Left renal pelvis (tissue), 4 donors: ENCODE data around the gene PRDM15. TPM values are rescaled to one million over a fixed set of nuclear protein-coding genes. Genes with fewer than 3 reads are reported as not detected.

Experiments used
- DNase-seq, 4 donors: peaks; one replicate each; pipeline ENCODE4 v3.0.0-alpha.2; 2013; ENCODE audit warnings: low read depth in 4 of 4, low spot score in 3 of 4
- polyA plus RNA-seq, 4 donors: library from polyadenylated mRNA; unstranded; fragments of 120-200 nt; gene quantifications; one replicate each; pipeline ENCODE4 v1.2.1, GENCODE V29; 2013; ENCODE audit not compliant: insufficient read length in 4 of 4

PRDM15 gene
- polyA plus RNA-seq, 4 donors = 5.7 to 8.0 (median 6.2) TPM

GRCh38 chr21:41847066-41847804, 31.9 kb downstream of the PRDM15 start:
- DNase-seq = no peak

DNA sequence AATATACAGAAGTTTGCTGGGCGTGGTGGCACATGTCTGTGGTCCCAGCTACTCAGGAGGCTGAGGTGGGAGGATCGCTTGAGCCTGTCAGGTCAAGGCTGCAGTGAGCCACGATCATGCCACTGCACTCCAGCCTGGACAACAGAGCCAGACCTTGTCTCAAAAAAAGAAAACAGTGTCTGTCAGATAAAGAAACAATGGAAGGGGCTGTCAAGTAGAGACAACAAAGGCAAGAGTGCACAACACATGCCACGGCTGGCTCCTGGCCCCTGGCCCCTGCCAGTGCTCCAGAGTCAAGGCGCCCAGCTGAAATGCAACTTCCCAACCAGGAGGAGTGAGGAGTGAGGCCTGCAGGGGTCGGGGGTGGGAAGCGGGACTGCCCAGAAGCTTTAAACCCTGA, 32.6 kb downstream of the PRDM15 start:
- DNase-seq = no peak

DNA sequence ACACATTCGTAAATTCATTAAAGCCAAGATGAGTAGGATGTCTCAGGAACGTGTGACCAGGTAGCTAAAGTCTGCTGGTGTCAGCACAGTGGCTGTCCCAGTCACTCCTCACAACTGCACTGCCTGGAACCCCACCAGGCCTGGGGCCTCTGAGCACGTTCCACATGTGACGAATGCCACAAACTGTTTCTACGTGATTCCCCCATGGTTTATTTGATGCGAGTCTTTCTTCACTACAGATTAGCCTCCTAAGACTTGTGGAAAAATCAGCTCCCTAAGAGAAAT, 33.2 kb downstream of the PRDM15 start:
- no peak for DNase-seq

- no peak for DNase-seq
Measured at GRCh38 chr21:41845310-41846032, 33.7 kb downstream of the PRDM15 start.

GRCh38 chr21:41843584-41843983, 35.6 kb downstream of the PRDM15 start:
- no peak for DNase-seq

DNA sequence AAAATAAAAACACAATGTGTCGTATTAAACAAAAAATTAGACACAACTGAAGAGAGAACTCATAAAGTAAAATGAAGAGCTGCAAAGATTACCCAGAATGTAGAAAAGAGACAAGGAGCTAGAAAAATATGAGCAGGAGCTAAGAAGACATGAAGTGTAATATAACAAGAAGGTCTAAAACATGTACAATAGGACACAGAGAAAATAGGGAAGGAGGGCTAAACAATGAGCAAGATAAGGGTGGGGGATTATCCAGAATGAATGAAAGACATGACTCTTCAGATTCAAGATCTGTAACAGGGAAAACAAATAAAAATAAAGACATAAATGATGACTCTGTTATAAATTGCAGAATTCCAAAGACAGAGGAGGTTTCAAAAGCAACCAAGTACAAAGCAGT, 38.3 kb downstream of the PRDM15 start:
- DNase-seq = no peak

GRCh38 chr21:41839387-41840000, 39.6 kb downstream of the PRDM15 start:
- DNase-seq = no peak

DNA sequence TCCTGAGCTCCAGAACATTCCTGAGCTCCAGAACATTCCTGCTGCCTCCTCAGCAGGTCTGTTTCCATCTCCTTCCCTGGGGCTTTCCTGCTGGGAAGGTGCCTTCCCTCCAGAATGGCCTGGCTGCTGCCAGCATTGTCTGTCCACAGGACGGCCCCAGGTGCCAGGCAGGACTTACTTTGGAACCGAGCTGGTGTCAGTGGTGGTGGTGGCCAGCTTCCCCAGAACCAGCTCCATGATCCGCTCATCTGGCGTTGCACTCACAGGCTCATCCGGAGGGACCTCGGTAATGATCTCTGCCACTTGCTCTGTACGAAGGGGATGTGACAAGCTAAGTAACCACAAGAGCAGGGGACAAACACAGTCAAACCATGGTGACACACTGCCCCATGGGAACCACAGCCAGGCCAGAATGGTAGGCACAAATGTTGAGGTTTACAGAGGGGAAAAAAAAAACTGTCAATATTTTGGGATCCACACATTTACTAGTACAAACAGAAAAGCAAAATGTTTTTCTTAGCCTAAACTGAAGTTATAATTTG, 41.3 kb downstream of the PRDM15 start:
- no peak for DNase-seq

DNA sequence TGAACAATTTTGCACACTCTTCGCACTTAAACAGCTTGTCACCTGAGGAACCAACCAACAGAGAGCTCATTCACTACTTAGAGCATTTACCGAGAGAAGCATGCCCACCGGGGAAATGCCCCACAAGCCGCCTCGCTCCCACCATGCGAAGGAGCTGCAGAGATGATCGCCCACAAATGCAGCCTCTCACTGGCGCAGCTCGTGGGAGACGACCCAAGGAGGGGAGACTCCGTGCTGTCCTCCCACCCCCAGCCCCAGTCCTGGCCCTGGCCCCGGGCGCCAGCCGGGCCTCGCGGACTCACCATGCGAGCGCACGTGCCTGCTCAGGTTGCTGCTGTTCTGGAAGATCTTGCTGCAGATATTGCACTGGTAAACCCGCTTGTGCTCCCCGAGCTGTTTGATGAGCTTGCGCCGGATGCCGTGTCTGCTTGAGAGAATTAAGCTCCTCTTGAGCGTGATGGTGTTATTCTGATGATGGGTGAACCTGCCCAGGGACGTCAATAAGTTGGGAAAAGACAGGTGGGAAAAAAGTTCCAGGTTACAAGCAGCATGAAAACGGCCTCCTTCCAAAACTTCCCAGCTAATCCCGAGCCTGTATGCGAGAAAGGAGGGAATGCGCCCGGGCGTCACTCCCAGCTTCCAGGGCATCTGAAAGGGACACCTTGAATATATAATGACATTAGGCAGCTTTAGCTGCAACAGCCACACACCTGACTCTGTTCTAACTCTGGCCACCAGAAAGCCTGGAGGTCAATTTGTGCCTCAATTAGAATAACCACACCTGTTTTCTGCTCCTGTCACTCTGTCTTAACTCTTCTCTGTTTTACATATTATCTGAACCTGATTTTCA, 42.8 kb downstream of the PRDM15 start:
- no peak for DNase-seq

- DNase-seq = no peak
Measured at GRCh38 chr21:41835711-41836154, 43.4 kb downstream of the PRDM15 start.

DNA sequence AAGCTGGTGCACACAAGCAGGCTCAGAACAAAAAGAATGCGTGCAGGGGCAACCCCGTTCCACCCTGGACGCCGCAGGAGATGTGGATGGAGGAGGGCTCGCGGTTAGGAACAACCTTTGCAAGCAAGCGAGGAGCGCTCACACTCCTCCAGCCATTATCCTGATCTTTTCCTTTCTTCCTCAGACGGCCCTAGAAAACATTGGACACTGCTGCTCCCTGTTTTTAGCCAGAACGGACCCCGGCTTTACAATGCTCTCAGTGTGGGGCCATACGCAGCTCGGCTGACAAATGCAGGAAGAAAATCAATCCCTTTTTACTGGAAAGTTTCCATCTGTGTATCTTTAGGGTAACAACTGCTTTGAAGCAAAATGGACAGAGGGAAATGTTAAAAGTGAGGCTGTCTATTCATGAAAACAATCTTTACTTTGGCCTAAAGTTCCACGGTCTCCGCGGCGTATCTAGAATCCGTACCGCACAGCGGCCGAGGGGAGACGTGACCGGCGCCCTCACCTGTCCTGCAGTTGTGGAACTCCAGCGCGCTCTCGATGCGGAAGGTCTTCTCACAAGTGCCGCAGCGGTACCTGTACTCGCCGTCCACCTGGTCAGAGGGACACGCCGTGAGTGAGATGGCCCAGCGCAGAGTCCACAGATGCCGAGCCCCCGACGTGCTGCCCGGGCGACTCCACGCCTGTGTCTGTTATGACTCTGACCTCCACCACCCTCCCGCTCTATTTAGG, 44.0 kb downstream of the PRDM15 start:
- DNase-seq = no peak

DNA sequence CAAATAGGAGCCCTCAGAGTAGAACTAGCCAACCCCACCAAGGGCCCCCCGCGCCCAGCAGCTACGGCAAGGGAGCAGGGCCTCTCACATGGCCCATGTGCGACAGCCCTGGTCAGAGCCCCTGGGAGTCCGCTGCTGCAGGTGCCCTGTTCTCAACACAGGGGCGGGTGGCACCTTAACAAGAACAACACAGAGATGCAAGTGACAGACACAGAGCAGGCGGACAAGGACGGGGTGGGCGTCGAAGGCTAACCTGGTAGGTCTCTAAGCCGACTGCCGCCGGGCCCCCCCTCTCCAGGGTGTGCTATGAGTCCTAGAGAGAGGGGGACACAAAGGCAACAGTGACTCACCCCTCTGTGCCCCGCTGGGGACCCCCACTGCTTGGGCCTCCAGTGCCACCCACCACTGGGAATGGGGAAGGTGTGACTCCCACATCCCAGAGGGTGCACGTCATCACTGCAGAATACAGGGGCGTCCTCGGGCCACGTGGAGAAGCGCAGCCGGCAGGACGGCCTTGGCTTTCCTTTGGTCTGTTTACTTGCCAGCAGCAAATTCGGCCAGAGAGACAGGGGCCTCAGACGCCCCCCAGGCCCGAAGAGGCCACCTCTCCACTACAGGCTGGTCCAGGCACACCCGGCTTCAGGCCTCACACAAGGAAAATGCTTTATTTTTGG, 44.8 kb downstream of the PRDM15 start:
- no peak for DNase-seq

GRCh38 chr21:41833497-41834115, 45.5 kb downstream of the PRDM15 start:
- DNase-seq = no peak

- DNase-seq = no peak
Measured at GRCh38 chr21:41832596-41833496, 46.3 kb downstream of the PRDM15 start.

- DNase-seq = no peak
Measured at GRCh38 chr21:41831866-41832595, 47.1 kb downstream of the PRDM15 start.

DNA sequence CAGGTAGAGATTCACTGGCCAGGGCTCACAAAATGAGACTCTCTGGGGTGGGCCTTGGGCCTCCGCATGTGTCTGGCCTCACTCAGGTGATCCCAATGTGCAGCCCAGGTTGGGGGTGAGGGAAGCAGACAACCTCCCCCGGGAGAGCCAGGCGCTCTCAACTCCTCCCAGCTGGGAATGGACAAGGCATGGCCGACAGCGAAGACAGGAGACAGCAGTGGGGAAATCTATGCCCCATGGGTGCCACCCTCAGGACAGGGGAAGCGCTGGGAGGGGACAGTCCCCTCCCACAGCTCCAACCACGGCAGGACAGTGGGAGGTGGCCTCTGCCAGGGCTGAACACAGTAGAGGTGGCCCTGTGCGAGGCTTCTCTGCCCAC, 47.7 kb downstream of the PRDM15 start:
- no peak for DNase-seq

DNA sequence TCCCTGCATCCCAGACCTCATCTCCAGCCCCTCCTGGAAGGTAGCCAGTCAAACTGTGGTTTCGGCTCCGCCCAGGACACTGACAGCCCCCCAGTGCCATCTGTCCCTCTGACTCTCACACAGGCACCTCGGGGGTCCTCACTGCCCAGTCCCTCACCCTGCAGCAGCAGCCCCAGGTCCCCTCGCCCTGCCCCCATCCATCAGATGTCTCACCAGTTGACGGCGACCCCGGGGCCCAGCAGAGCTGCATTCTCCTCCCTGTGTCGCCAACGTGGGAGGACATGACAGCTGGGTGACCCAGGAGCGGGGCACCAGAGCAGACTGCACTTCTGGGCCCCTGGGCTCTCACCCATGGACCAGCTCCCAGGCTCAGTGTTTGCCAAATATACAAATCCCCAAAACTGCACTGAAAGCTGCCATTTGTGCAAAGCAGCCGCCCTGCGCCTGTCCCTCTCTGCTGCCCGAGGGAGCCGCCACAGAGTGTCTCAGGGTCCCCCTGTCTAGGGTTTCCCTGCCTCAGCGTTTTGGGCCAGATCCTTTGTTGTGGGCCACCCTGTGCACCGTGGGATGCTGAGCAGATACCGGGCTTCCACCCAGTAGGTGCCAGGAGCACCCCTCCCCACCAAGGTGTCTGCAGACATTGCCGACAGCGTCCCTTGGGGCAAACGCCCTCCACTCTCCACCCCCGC, 48.2 kb downstream of the PRDM15 start:
- no peak for DNase-seq
